Panc1 (cell line): Measurements from ENCODE around the gene FAM53B. TPM values are rescaled to one million over a fixed set of nuclear protein-coding genes. Genes with fewer than 3 reads are reported as not detected.

Source experiments
- ATAC-seq: fragments of 200-7000 bp; cut with Tn5 transposase; 2 replicates; pipeline ENCODE4 v1.9.1; 2020; ENCODE audit warnings: mild to moderate bottlenecking, moderate library complexity
- BruUV-seq: library from RNA; stranded (reverse); fragments of 400-500 nt; replicated peaks from 2 replicates; lab custom pipeline; 2021; lab: Mats Ljungman, UMichigan
- CTCF ChIA-PET: fragments of 300-600 bp; sonication (Branson Sonifier 250); formaldehyde crosslinking; loops from one replicate; lab custom pipeline; 2022; ENCODE audit warnings: antibody characterized with exemption; lab: Charles Lee
- POLR2A ChIA-PET: fragments of 300-600 bp; sonication (Branson Sonifier 250); formaldehyde crosslinking; loops from one replicate; lab custom pipeline; 2022; ENCODE audit warnings: antibody characterized with exemption; lab: Charles Lee
- DNase-seq: peaks from one replicate; pipeline ENCODE4 v3.0.0-alpha.2; 2010; ENCODE audit warnings: low read depth, low spot score
- H3K27ac ChIP-seq: 2 replicates; pipeline ENCODE4 v1.5.1; 2011; ENCODE audit warnings: mild to moderate bottlenecking, low read length, inconsistent platforms
- H3K27me3 ChIP-seq: fragments of 200-500 bp; sonication (Bioruptor generic); 2 replicates; pipeline ENCODE4 v1.6.0; 2014; ENCODE audit warnings: low read length, inconsistent platforms; ENCODE audit not compliant: control insufficient read depth, insufficient read depth
- H3K36me3 ChIP-seq: fragments of 200-500 bp; sonication (Bioruptor generic); 2 replicates; pipeline ENCODE4 v1.5.1; 2014; ENCODE audit warnings: inconsistent platforms, mild to moderate bottlenecking, low read length, moderate library complexity; ENCODE audit not compliant: control insufficient read depth, insufficient read depth
- H3K4me1 ChIP-seq: 2 replicates; pipeline ENCODE4 v1.5.1; 2011; ENCODE audit warnings: inconsistent platforms, mild to moderate bottlenecking, low read length, moderate library complexity; ENCODE audit not compliant: control insufficient read depth, insufficient read depth
- H3K4me3 ChIP-seq, 2 experiments: 2 replicates each; pipeline ENCODE4 v1.5.1; 2011 to 2012; ENCODE audit warnings: low read depth in 2 of 2, low read length in 2 of 2, mild to moderate bottlenecking in 2 of 2, inconsistent platforms in 1 of 2, moderate library complexity in 1 of 2
- H3K9me3 ChIP-seq: fragments of 200-500 bp; sonication (Bioruptor generic); 2 replicates; pipeline ENCODE4 v1.5.1; 2014; ENCODE audit warnings: low read depth, mild to moderate bottlenecking, inconsistent platforms, low read length, moderate library complexity; ENCODE audit not compliant: control insufficient read depth, insufficient read depth
- POLR2AphosphoS5 ChIP-seq: IDR thresholded peaks from 2 replicates; pipeline ENCODE4 v1.6.1; 2012; ENCODE audit warnings: mild to moderate bottlenecking, low read depth, low read length, moderate library complexity
- SIN3A ChIP-seq: IDR thresholded peaks from 2 replicates; pipeline ENCODE4 v1.6.1; 2012; ENCODE audit warnings: low read depth, mild to moderate bottlenecking, low read length, moderate library complexity, borderline replicate concordance; ENCODE audit not compliant: insufficient read depth
- TCF7L2 ChIP-seq: IDR thresholded peaks from 2 replicates; pipeline ENCODE4 v1.6.1; 2011; ENCODE audit warnings: mild to moderate bottlenecking, low read depth, low read length, inconsistent platforms
- in situ Hi-C: cut with HindIII; loops from 2 replicates; pipeline ENCODE4 v1.10.0; 2016; ENCODE audit warnings: low sequenced_read_pairs, low pct_unique_long_range_greater_than_20kb
- intact Hi-C: fragments of 100-400 bp; cut with micrococcal nuclease; formaldehyde crosslinking; loops from one replicate; pipeline ENCODE4 v1.10.0; 2022; ENCODE audit not compliant: unreplicated experiment
- total RNA-seq: library from RNA; stranded (reverse); gene quantifications from one replicate; pipeline ENCODE4 v1.2.1, GENCODE V29; 2021; ENCODE audit not compliant: unreplicated experiment
- TF ChIP-seq, protein P1 (sequence below): fragments of 450-650 bp; IDR thresholded peaks from 2 replicates; pipeline ENCODE4 v1.5.1; 2017; ENCODE audit warnings: mild to moderate bottlenecking
- TF ChIP-seq, protein P2 (sequence below), 2 experiments: IDR thresholded peaks; 2 replicates each; pipeline ENCODE4 v1.6.1; 2011 to 2012; ENCODE audit warnings: low read depth in 2 of 2, control low read depth in 1 of 2, low read length in 1 of 2, mild to moderate bottlenecking in 1 of 2, moderate library complexity in 1 of 2; ENCODE audit not compliant: insufficient read depth in 1 of 2

FAM53B gene
- total RNA-seq, 1 experiment from 2014 or later, result 42.5 TPM

GRCh38 chr10:124575107-124576035, 168.8 kb downstream of the FAM53B start:
- no peaks in the 10 kb centered on the region for H3K36me3 ChIP-seq
- DNase-seq (no peak), ATAC-seq (peak; percentile 27; the same call in 1 of the 2 replicates)
- no peaks in the 10 kb centered on the region for H3K27me3 ChIP-seq
- no TSS peak for BruUV-seq
- CTCF ChIA-PET, result interaction anchor here (0.8 kb wide), 1 partner anchor 321 kb away, joined by 3 read pairs; no protein-coding TSS in a partner anchor
- H3K4me1 ChIP-seq, result no peaks in the 10 kb centered on the region
- no peak overlapping the region for H3K27ac ChIP-seq
- no peaks in the 10 kb centered on the region for H3K9me3 ChIP-seq
- no peak overlapping the region for H3K4me3 ChIP-seq
- POLR2A ChIA-PET, result no interaction called here
- TF ChIP-seq TCF7L2 (no peak), POLR2AphosphoS5 (no peak), SIN3A (no peak)
- TF ChIP-seq, protein P1, sequence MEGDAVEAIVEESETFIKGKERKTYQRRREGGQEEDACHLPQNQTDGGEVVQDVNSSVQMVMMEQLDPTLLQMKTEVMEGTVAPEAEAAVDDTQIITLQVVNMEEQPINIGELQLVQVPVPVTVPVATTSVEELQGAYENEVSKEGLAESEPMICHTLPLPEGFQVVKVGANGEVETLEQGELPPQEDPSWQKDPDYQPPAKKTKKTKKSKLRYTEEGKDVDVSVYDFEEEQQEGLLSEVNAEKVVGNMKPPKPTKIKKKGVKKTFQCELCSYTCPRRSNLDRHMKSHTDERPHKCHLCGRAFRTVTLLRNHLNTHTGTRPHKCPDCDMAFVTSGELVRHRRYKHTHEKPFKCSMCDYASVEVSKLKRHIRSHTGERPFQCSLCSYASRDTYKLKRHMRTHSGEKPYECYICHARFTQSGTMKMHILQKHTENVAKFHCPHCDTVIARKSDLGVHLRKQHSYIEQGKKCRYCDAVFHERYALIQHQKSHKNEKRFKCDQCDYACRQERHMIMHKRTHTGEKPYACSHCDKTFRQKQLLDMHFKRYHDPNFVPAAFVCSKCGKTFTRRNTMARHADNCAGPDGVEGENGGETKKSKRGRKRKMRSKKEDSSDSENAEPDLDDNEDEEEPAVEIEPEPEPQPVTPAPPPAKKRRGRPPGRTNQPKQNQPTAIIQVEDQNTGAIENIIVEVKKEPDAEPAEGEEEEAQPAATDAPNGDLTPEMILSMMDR, result no peak
- TF ChIP-seq, protein P2, sequence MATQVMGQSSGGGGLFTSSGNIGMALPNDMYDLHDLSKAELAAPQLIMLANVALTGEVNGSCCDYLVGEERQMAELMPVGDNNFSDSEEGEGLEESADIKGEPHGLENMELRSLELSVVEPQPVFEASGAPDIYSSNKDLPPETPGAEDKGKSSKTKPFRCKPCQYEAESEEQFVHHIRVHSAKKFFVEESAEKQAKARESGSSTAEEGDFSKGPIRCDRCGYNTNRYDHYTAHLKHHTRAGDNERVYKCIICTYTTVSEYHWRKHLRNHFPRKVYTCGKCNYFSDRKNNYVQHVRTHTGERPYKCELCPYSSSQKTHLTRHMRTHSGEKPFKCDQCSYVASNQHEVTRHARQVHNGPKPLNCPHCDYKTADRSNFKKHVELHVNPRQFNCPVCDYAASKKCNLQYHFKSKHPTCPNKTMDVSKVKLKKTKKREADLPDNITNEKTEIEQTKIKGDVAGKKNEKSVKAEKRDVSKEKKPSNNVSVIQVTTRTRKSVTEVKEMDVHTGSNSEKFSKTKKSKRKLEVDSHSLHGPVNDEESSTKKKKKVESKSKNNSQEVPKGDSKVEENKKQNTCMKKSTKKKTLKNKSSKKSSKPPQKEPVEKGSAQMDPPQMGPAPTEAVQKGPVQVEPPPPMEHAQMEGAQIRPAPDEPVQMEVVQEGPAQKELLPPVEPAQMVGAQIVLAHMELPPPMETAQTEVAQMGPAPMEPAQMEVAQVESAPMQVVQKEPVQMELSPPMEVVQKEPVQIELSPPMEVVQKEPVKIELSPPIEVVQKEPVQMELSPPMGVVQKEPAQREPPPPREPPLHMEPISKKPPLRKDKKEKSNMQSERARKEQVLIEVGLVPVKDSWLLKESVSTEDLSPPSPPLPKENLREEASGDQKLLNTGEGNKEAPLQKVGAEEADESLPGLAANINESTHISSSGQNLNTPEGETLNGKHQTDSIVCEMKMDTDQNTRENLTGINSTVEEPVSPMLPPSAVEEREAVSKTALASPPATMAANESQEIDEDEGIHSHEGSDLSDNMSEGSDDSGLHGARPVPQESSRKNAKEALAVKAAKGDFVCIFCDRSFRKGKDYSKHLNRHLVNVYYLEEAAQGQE (IDR thresholded peaks at IDR 0.05; ENCODE audit: insufficient read depth in 1 of 2, low read depth in 2 of 2, low read length in 1 of 2), result no peak
- intact Hi-C loops, result no loop called here
- in situ Hi-C loops, result no loop called here

- CTCF ChIA-PET, result no interaction called here
- Histone ChIP-seq H3K27ac (no peak overlapping the region), H3K4me1 (no peaks in the 10 kb centered on the region), H3K4me3 (no peak overlapping the region), H3K36me3 (no peaks in the 10 kb centered on the region), H3K27me3 (no peaks in the 10 kb centered on the region), H3K9me3 (no peaks in the 10 kb centered on the region)
- no TSS peak for BruUV-seq
- intact Hi-C loops (no loop called here), in situ Hi-C loops (no loop called here)
- DNase-seq (no peak), ATAC-seq (no peak)
- POLR2A ChIA-PET, result no interaction called here
- no peak for TF ChIP-seq SIN3A
- no peak for TF ChIP-seq TCF7L2
- no peak for TF ChIP-seq POLR2AphosphoS5
- TF ChIP-seq, protein P2 (IDR thresholded peaks at IDR 0.05; ENCODE audit: insufficient read depth in 1 of 2, low read depth in 2 of 2, low read length in 1 of 2), result no peak
- TF ChIP-seq, protein P1, result no peak
Observed at GRCh38 chr10:124574456-124575070, 169.6 kb downstream of the FAM53B start.
